Left renal cortex interstitium (tissue), 4 donors: Measurements from ENCODE around the gene ZNF611. TPM values are rescaled to one million over a fixed set of nuclear protein-coding genes. Genes with fewer than 3 reads are reported as not detected.
"Not testable (repeated sequence)": the region's sequence is repeated elsewhere in the genome, so short reads cannot be mapped to it uniquely, and the experiment has no call there.

ENCODE experiments used
- DNase-seq, 4 donors: peaks; one replicate each; pipeline ENCODE4 v3.0.0-alpha.2; 2013; ENCODE audit warnings: low read depth in 4 of 4, low spot score in 2 of 4, missing footprints in 1 of 4
- polyA plus RNA-seq, 4 donors: library from polyadenylated mRNA; unstranded; fragments of 120-200 nt; gene quantifications; one replicate each; pipeline ENCODE4 v1.2.1, GENCODE V29; 2013; ENCODE audit not compliant: insufficient read length in 4 of 4

ZNF611 gene
- polyA plus RNA-seq, 4 donors = 13.1 to 26.6 (median 18.3) TPM

GRCh38 chr19:52720541-52720940 is 14.3 kb downstream of the ZNF611 start:
- DNase-seq = not testable (repeated sequence)

- no peak for DNase-seq
Measured at GRCh38 chr19:52716522-52716921, 18.3 kb downstream of the ZNF611 start.

GRCh38 chr19:52715902-52716301 is 18.9 kb downstream of the ZNF611 start:
- DNase-seq = not testable (repeated sequence)

GRCh38 chr19:52715330-52715729 is 19.5 kb downstream of the ZNF611 start:
- DNase-seq = not testable (repeated sequence)

- not testable (repeated sequence) for DNase-seq
Measured at GRCh38 chr19:52713051-52713450, 21.8 kb downstream of the ZNF611 start.

- DNase-seq = not testable (repeated sequence)
Measured at GRCh38 chr19:52711661-52712060, 23.2 kb downstream of the ZNF611 start.

GRCh38 chr19:52710538-52710937 is 24.3 kb downstream of the ZNF611 start:
- no peak for DNase-seq

DNA sequence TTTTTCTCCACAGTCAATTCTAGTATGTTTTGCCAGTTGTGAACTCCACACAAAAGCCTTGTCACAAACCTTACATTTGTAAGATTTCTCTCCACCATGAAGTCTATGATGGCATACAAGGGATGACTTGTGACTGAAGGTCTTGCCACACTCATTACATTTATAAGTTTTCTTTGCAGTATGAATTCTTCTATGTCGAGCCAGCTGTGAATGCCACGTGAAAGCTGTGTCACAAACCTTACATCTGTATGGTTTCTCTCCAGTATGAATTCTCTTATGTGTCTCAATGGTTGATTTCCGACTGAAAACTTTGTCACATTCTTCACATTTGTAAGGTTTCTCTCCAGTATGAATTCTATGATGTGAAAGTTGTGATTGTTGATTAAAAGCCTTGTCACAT is 29.2 kb downstream of the ZNF611 start:
- not testable (repeated sequence) for DNase-seq

GRCh38 chr19:52703917-52704316 is 30.9 kb downstream of the ZNF611 start:
- DNase-seq = no peak

DNA sequence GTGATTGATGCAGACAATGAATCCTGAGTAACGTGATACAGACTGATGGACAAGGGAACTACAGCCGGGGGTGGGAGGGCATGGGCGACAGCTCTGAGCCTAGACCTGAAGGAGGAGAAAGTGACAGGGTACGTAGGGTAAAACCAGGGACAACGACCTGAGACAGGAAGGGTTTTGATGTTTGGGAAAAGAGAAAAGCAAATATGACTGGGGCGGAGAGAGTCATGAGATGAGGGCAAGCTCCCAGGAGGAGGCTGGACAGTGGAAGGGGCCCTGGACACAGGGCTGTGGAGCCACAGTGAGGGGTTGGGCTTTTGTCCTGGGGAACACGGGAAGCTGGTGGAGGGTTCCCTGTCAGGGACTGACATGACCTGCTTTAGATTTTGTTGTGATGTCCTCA is 34.2 kb downstream of the ZNF611 start:
- DNase-seq = no peak

- DNase-seq = not testable (repeated sequence)
Measured at GRCh38 chr19:52699555-52699954, 35.3 kb downstream of the ZNF611 start.

DNA sequence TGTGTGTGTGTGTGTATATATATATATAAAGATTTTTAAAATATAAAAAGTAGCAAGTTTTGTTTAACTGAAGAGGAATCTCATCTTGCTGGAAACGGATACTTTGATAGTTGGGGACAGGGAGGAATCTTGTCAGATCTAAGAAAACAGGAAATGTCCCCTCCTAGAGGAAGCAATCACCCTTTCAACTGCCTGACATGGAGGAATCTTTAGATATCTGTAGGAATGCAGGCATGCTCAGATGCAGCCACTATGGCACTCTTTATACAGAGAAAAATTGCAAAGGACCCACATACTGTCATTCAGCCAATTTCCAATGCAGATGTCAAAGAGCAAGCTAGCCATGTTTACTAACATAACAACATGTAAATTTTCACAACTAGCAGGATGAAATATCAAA is 38.8 kb downstream of the ZNF611 start:
- no peak for DNase-seq

DNA sequence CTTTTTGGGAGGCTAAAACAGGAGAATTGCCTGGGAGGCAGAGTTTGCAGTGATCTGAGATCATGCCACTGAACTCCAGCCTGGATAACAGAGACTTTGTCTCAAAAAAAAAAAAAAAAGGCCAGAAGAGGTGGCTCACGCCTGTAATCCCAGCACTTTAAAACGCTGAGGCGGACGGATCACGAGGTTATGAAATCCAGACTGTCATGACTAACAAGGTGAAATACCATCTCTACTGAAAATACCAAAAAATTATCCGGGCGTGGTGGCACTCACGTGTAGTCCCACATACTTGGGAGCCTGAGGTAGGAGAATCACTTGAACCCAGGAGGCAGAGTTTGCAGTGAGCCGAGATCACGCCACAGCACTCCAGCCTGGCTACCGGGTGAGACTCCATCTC is 39.9 kb downstream of the ZNF611 start:
- DNase-seq = no peak

DNA sequence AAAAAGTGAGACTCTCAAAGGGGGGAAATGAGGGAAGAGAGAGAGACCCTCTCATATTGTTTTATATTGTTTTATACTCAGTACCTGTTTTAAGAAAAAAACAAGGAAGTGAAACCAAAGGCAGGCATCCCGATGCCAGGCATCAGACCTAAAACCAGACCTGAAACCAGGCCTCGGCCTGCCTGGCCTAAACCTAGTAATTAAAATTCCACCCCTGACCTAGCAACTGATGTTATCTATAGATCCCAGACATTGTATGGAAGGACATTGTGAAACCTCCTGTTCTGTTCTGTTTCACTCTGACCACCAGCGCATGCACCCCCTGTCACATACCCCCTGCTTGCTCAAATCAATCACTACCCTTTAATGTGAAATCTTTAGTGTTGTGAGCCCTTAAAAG is 40.6 kb downstream of the ZNF611 start:
- not testable (repeated sequence) for DNase-seq

DNA sequence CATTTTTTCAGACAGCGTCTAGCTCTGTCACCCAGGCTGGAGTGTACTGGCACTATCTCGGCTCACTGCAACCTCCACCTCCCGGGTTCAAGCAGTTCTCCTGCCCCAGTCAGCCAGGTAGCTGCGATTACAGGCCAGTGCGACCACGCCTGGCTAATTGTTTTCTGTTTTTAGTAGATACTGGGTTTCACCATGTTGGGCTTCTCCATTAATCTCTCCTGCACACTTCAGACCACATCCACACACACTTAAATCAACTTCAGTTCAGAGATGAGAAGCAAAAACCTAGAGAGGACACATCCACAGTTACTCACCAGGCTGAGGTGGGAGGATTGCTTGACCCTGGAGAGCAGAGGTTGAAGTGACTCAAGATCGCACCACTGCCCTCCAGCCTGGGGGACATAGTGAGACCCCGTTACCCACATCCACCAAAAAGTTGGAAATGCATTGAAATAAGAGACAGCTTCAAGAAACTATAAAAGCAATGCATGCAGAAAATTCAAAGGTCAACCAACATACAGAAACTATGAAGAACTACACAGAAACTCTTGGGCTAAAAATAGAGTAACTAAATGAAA is 42.3 kb downstream of the ZNF611 start:
- DNase-seq = no peak

GRCh38 chr19:52691737-52692136 is 43.1 kb downstream of the ZNF611 start:
- no peak for DNase-seq

- no peak for DNase-seq
Measured at GRCh38 chr19:52691215-52691610, 43.6 kb downstream of the ZNF611 start.

DNA sequence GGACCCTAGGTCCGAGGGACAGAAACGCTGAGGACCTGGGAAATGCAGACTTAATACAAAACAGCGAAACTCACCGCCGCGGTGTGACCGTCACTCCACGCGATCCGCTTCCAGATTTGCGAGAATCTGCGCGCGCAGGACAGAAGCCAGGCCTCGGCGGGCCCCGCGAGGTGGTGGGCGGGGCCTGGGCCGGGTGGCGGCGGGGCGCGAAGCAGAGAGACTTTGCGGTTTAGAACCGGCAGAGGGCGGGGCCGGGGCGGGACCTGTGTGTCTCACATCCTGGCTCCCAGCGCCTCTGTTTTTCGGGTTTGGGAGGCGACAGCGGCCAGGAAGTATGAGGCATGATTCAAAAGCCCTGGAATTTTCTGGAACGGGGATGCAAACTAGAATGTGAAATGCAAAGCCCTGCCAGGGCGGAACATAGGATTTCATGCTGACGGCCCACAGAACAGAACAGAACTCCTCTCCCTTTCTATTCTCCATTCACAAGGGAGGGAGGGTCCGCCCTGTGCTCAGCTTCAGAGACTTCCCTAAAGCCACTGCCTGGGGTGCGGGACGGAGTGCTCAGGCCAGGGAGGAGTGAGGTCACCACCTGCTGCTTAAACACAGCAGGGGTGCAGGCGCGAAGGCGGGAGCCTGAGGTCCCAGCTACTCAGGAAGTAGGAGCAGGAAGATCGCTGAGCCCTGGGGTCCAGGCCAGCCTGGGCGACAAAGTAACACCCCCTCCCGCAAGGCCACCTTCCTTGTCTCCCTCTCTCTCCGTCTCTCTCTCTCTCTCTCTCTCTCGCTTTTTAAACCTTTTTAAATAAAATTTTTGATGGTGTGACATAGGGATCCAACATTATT is 44.3 kb downstream of the ZNF611 start:
- DNase-seq = peak; percentile 76 to 85 (median 79)

DNA sequence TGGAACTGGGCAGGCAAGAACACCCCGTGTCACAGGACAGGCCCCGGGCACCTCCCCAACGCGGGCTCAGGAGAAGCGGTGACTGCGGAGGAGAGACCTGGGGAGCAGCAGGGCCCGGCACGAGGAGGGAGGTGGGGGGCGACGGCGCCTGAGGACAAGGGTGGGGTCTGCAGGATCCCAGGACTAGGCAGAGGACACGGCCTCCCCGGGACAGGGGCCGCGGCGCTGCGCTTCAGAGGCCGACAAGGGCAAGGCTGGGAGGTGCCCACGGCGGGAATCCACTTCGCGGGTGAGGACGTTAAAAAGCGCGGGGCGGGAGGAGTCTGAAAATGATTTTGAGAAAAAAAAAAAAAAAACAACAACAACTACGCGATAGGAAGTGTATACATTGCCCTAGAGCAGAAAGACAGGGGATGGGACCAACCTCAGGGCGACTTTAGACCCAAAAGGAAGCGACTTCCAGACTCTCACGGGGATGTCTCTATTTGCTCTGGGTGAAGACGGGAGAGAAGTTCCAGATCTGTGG is 44.9 kb downstream of the ZNF611 start:
- DNase-seq = no peak

DNA sequence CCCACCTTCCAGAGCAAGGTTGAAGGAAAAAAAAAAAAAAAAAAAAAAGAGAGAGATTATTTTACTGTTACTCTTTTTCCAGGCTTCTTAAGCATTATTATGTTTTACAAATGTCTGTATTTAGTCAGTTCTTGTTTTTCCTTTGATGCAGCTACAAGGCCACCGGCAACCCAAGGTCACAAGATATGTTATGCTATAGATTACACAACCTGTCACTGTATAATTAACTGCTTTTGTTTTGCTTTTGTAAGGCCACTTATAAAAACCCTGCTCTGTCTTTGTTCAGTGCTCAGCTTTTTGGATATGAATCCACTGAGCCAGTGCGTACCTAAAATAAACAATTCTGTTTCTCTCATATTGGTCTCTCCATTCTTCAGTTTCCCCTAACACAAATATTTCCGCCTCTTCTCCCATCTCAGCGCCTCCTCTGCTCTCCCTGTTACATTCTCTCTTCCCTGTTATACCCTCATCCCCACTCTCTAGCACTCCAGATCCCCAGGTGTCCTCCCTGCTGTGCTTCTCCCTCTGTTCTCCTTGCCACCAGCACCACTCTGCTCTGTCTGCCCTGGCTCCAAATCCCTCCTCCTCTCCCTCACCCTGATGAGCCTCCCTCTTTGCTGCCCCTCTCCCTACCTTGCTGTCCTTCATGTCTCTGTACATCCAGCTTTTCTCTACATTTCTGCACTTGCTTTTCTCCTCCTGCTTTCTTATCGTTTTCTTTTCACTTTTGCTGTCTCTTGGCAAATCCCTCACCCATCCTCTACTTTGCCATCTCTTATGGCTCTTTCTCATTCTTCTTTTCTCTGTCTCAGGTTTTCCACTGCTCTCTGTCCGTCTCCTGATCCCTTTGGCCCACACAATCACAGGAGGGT is 45.7 kb downstream of the ZNF611 start:
- not testable (repeated sequence) for DNase-seq

- DNase-seq = no peak
Measured at GRCh38 chr19:52688335-52688734, 46.5 kb downstream of the ZNF611 start.
